Central memory CD4-positive, alpha-beta T cell (primary cell): ENCODE results near the gene NKIRAS1.

Experiments
- DNase-seq: peaks from one replicate; pipeline ENCODE4 v3.0.0; 2022
- total RNA-seq, 3 experiments: gene quantifications; one replicate each; lab custom pipeline; 2026; lab: John Stamatoyannopoulos, UW

Gene NKIRAS1
- 5.4 to 11.3 (median 6.5) reads per million in 3 experiments for total RNA-seq

GRCh38 chr3:23916886-23917678, at the start of gene NKIRAS1, which contains the start of gene RPL15:
Gene NKIRAS1, minus strand, starts transcription at chr3:23916990. Its CDS starts 6,086 bp downstream, at chr3:23910904.
Gene RPL15, plus strand, starts transcription at chr3:23917132. Its CDS starts 728 bp downstream, at chr3:23917860.
- DNase-seq = peak; percentile 97

GRCh38 chr3:23966328-23966727, 49.5 kb upstream of the NKIRAS1 start:
- no peak for DNase-seq

GRCh38 chr3:23964537-23965235, 47.9 kb upstream of the NKIRAS1 start:
- no peak for DNase-seq

- no peak for DNase-seq
Measured at GRCh38 chr3:23961913-23962312, 45.1 kb upstream of the NKIRAS1 start.

- DNase-seq = no peak
Measured at GRCh38 chr3:23961066-23961465, 44.3 kb upstream of the NKIRAS1 start.

GRCh38 chr3:23960649-23961048, 43.9 kb upstream of the NKIRAS1 start:
- no peak for DNase-seq

GRCh38 chr3:23959135-23959900, 42.5 kb upstream of the NKIRAS1 start:
- DNase-seq = no peak

- DNase-seq = no peak
Measured at GRCh38 chr3:23956701-23957100, 39.9 kb upstream of the NKIRAS1 start.

- no peak for DNase-seq
Measured at GRCh38 chr3:23954144-23954543, 37.4 kb upstream of the NKIRAS1 start.

GRCh38 chr3:23953523-23953922, 36.7 kb upstream of the NKIRAS1 start:
- no peak for DNase-seq

GRCh38 chr3:23952646-23953045, 35.9 kb upstream of the NKIRAS1 start:
- DNase-seq = no peak

- DNase-seq = no peak
Measured at GRCh38 chr3:23950293-23950692, 33.5 kb upstream of the NKIRAS1 start.

GRCh38 chr3:23949784-23950183, 33.0 kb upstream of the NKIRAS1 start:
- no peak for DNase-seq

GRCh38 chr3:23948761-23949160, 32.0 kb upstream of the NKIRAS1 start:
- no peak for DNase-seq

GRCh38 chr3:23945913-23946687, 29.3 kb upstream of the NKIRAS1 start:
- peak; percentile 97 for DNase-seq

- no peak for DNase-seq
Measured at GRCh38 chr3:23945663-23945912, 28.8 kb upstream of the NKIRAS1 start.

GRCh38 chr3:23944861-23945662, 28.3 kb upstream of the NKIRAS1 start, which contains the start of gene NR1D2:
Gene NR1D2, plus strand, starts transcription at chr3:23945286. Its CDS starts 293 bp downstream, at chr3:23945579.
- peak; percentile 80 for DNase-seq

GRCh38 chr3:23944007-23944783, 27.4 kb upstream of the NKIRAS1 start:
- DNase-seq = no peak

- DNase-seq = no peak
Measured at GRCh38 chr3:23942546-23942945, 25.8 kb upstream of the NKIRAS1 start.

- no peak for DNase-seq
Measured at GRCh38 chr3:23941440-23941839, 24.6 kb upstream of the NKIRAS1 start.

- DNase-seq = no peak
Measured at GRCh38 chr3:23940775-23941174, 24.0 kb upstream of the NKIRAS1 start.
